Thymus (tissue), 11 donors: ENCODE data around the gene ASF1B. TPM values are rescaled to one million over a fixed set of nuclear protein-coding genes. Genes with fewer than 3 reads are reported as not detected.
"Not testable (repeated sequence)": the region's sequence is repeated elsewhere in the genome, so short reads cannot be mapped to it uniquely, and the experiment has no call there.

Experiments
- DNase-seq, 9 donors: peaks; one replicate each; pipeline ENCODE4 v3.0.0-alpha.2; 2013; ENCODE audit warnings: low spot score in 9 of 9, low read depth in 6 of 9, missing footprints in 1 of 9
- H3K27ac ChIP-seq, 2 donors: one replicate each; pipeline ENCODE4 v1.5.1; 2013; ENCODE audit warnings: control low read depth in 1 of 2, low read depth in 1 of 2, low read length in 1 of 2, mild to moderate bottlenecking in 1 of 2, moderate library complexity in 1 of 2
- H3K27me3 ChIP-seq, 2 donors: one replicate each; pipeline ENCODE4 v1.5.1; 2013; ENCODE audit warnings: low read length in 1 of 2; ENCODE audit not compliant: control insufficient read depth in 2 of 2, insufficient read depth in 1 of 2
- H3K36me3 ChIP-seq, 2 donors: one replicate each; pipeline ENCODE4 v1.5.1; 2013; ENCODE audit warnings: low read length in 1 of 2, mild to moderate bottlenecking in 1 of 2, moderate library complexity in 1 of 2; ENCODE audit not compliant: control insufficient read depth in 2 of 2, insufficient read depth in 2 of 2
- H3K4me1 ChIP-seq, 2 donors: one replicate each; pipeline ENCODE4 v1.5.1; 2013; ENCODE audit warnings: low read length in 2 of 2; ENCODE audit not compliant: control insufficient read depth in 2 of 2, insufficient read depth in 2 of 2
- H3K4me3 ChIP-seq, 2 donors: one replicate each; pipeline ENCODE4 v1.5.1; 2013; ENCODE audit warnings: low read length in 2 of 2, control low read depth in 1 of 2, mild to moderate bottlenecking in 1 of 2
- H3K9me3 ChIP-seq, 2 donors: one replicate each; pipeline ENCODE4 v1.5.1; 2013; ENCODE audit warnings: low read length in 1 of 2, mild to moderate bottlenecking in 1 of 2; ENCODE audit not compliant: control insufficient read depth in 2 of 2, insufficient read depth in 1 of 2
- WGBS: extraction: QIAGEN DNeasy Blood & Tissue Kit; methylation state at CpG from one replicate; pipeline ENCODE4 v1.1.7; 2013; 5-methylcytosine and 5-hydroxymethylcytosine counted together
- polyA plus RNA-seq: library from polyadenylated mRNA; stranded (reverse); fragments of 200-250 nt; gene quantifications from one replicate; pipeline ENCODE4 v1.2.3, GENCODE V29; 2013
- total RNA-seq: library from RNA; stranded (reverse); fragments of 120-200 nt; gene quantifications from one replicate; pipeline ENCODE4 v1.2.4, GENCODE V29; 2013
- donor health status: healthy.

Gene ASF1B
- total and polyA plus RNA-seq, 2 donors = 2.9 to 36.1 TPM

- DNase-seq = no peak
- H3K4me3 ChIP-seq = no peak overlapping the region
- H3K4me1 ChIP-seq = peaks cover 23 to 35% of the 10 kb centered on the region in 2 donors
- H3K9me3 ChIP-seq = no peaks in the 10 kb centered on the region
- H3K27me3 ChIP-seq = no peaks in the 10 kb centered on the region
- H3K36me3 ChIP-seq = peaks cover 7 to 9% of the 10 kb centered on the region in 2 donors
- WGBS = 97% methylated on average over 7 of the region's 7 CpGs
- H3K27ac ChIP-seq = no peak overlapping the region
Measured at GRCh38 chr19:14146789-14147216, 10.4 kb upstream of the ASF1B start.

GRCh38 chr19:14146169-14146568, 9.8 kb upstream of the ASF1B start:
- H3K27ac ChIP-seq = not testable (repeated sequence)

GRCh38 chr19:14145381-14145780, 9.0 kb upstream of the ASF1B start:
- Histone ChIP-seq H3K4me1 (peaks cover 22 to 40% of the 10 kb centered on the region in 2 donors), H3K9me3 (no peaks in the 10 kb centered on the region), H3K27me3 (no peaks in the 10 kb centered on the region), H3K36me3 (peaks cover 0 to 3% of the 10 kb centered on the region in 2 donors), H3K27ac (no peak overlapping the region), H3K4me3 (no peak overlapping the region)
- DNase-seq = no peak
- WGBS = 97% methylated on average over 6 of the region's 6 CpGs

More at GRCh38 chr19:14146169-14146568, 9.8 kb upstream of the ASF1B start:
- not testable (repeated sequence) for H3K4me3 ChIP-seq, DNase-seq, H3K27me3 ChIP-seq, H3K9me3 ChIP-seq, H3K36me3 ChIP-seq
- 97% methylated on average over 10 of the region's 10 CpGs for WGBS
- peaks cover 23 to 41% of the 10 kb centered on the region in 2 donors for H3K4me1 ChIP-seq

- H3K4me1 ChIP-seq = peaks cover 2 to 29% of the 10 kb centered on the region in 2 donors
- 94% methylated on average over 12 of the region's 12 CpGs for WGBS
Measured at GRCh38 chr19:14142262-14143190, 6.1 kb upstream of the ASF1B start.

GRCh38 chr19:14141041-14141440, 4.7 kb upstream of the ASF1B start:
- Histone ChIP-seq H3K4me1 (peaks cover 4 to 32% of the 10 kb centered on the region in 2 donors), H3K4me3 (no peak overlapping the region), H3K36me3 (peaks cover 0 to 4% of the 10 kb centered on the region in 2 donors), H3K9me3 (peaks cover 0 to 3% of the 10 kb centered on the region in 2 donors), H3K27ac (no peak overlapping the region), H3K27me3 (no peaks in the 10 kb centered on the region)
- over 99% methylated on average over 8 of the region's 8 CpGs for WGBS
- no peak for DNase-seq

More at GRCh38 chr19:14142262-14143190, 6.1 kb upstream of the ASF1B start:
- H3K27ac ChIP-seq = peak overlapping the region in 1 of 2 donors; percentile 0
- peaks cover 0 to 4% of the 10 kb centered on the region in 2 donors for H3K36me3 ChIP-seq
- H3K27me3 ChIP-seq = no peaks in the 10 kb centered on the region
- H3K9me3 ChIP-seq = no peaks in the 10 kb centered on the region
- no peak for DNase-seq
- no peak overlapping the region for H3K4me3 ChIP-seq

GRCh38 chr19:14139944-14140343, 3.6 kb upstream of the ASF1B start:
- H3K27ac ChIP-seq = no peak overlapping the region
- H3K9me3 ChIP-seq = peaks cover 0 to 4% of the 10 kb centered on the region in 2 donors
- no peak for DNase-seq
- 93% methylated on average over 9 of the region's 9 CpGs for WGBS
- no peaks in the 10 kb centered on the region for H3K27me3 ChIP-seq
- peaks cover 14 to 42% of the 10 kb centered on the region in 2 donors for H3K4me1 ChIP-seq
- peaks cover 0 to 4% of the 10 kb centered on the region in 2 donors for H3K36me3 ChIP-seq
- H3K4me3 ChIP-seq = no peak overlapping the region

- H3K9me3 ChIP-seq = peaks cover 0 to 4% of the 10 kb centered on the region in 2 donors
- 93% methylated on average over 9 of the region's 9 CpGs for WGBS
- DNase-seq = no peak
- no peaks in the 10 kb centered on the region for H3K27me3 ChIP-seq
- peaks cover 0 to 6% of the 10 kb centered on the region in 2 donors for H3K36me3 ChIP-seq
- peak overlapping the region in 1 of 2 donors; percentile 8 for H3K27ac ChIP-seq
- peaks cover 17 to 51% of the 10 kb centered on the region in 2 donors for H3K4me1 ChIP-seq
- no peak overlapping the region for H3K4me3 ChIP-seq
Measured at GRCh38 chr19:14138576-14139265, 2.3 kb upstream of the ASF1B start.

- H3K27me3 ChIP-seq = no peaks in the 10 kb centered on the region
- H3K9me3 ChIP-seq = peaks cover 0 to 4% of the 10 kb centered on the region in 2 donors
- peaks cover 10 to 21% of the 10 kb centered on the region in 2 donors for H3K36me3 ChIP-seq
- under 1% methylated on average over 38 of the region's 38 CpGs for WGBS
- DNase-seq = peak in 1 of 9 donors; percentile 39
- H3K27ac ChIP-seq = peak overlapping the region; percentile 73 to 74
- peak overlapping the region; percentile 60 to 72 for H3K4me3 ChIP-seq
- H3K4me1 ChIP-seq = peaks cover 15 to 38% of the 10 kb centered on the region in 2 donors
Measured at GRCh38 chr19:14135985-14136508, 342 bp downstream of the ASF1B start.
